Measurements from ENCODE around the gene UNK.
"Not testable (repeated sequence)": the region's sequence is repeated elsewhere in the genome, so short reads cannot be mapped to it uniquely, and the experiment has no call there.

The UNK gene

GRCh38 chr17:75810216-75810615 is 25.6 kb downstream of the UNK start (continued):
- TF ChIP-seq, protein P1, sequence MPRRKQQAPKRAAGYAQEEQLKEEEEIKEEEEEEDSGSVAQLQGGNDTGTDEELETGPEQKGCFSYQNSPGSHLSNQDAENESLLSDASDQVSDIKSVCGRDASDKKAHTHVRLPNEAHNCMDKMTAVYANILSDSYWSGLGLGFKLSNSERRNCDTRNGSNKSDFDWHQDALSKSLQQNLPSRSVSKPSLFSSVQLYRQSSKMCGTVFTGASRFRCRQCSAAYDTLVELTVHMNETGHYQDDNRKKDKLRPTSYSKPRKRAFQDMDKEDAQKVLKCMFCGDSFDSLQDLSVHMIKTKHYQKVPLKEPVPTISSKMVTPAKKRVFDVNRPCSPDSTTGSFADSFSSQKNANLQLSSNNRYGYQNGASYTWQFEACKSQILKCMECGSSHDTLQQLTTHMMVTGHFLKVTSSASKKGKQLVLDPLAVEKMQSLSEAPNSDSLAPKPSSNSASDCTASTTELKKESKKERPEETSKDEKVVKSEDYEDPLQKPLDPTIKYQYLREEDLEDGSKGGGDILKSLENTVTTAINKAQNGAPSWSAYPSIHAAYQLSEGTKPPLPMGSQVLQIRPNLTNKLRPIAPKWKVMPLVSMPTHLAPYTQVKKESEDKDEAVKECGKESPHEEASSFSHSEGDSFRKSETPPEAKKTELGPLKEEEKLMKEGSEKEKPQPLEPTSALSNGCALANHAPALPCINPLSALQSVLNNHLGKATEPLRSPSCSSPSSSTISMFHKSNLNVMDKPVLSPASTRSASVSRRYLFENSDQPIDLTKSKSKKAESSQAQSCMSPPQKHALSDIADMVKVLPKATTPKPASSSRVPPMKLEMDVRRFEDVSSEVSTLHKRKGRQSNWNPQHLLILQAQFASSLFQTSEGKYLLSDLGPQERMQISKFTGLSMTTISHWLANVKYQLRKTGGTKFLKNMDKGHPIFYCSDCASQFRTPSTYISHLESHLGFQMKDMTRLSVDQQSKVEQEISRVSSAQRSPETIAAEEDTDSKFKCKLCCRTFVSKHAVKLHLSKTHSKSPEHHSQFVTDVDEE (CRISPR knock-in tag; IDR thresholded peaks at IDR 0.05), result no peak
- no peak for TF ChIP-seq TOX (CRISPR knock-in tag; IDR thresholded peaks at IDR 0.05; ENCODE audit: borderline replicate concordance)
- no peak for TF ChIP-seq SNAI2 (CRISPR knock-in tag; IDR thresholded peaks at IDR 0.05)
- no peak for TF ChIP-seq PPARA (CRISPR knock-in tag; IDR thresholded peaks at IDR 0.05; ENCODE audit: borderline replicate concordance)
- no peak for TF ChIP-seq ZNF565 (CRISPR knock-in tag; conservative IDR thresholded peaks at IDR 0.05; ENCODE audit: low read depth)
- TF ChIP-seq OSR1 (CRISPR knock-in tag; IDR thresholded peaks at IDR 0.05), result no peak
- TF ChIP-seq RARB (CRISPR knock-in tag; IDR thresholded peaks at IDR 0.05), result no peak
- TF ChIP-seq ZC3H10 (CRISPR knock-in tag; IDR thresholded peaks at IDR 0.05), result no peak
- no peak for TF ChIP-seq ISL1 (CRISPR knock-in tag; IDR thresholded peaks at IDR 0.05)
- TF ChIP-seq ZNF70 (CRISPR knock-in tag; IDR thresholded peaks at IDR 0.05), result no peak
- TF ChIP-seq BACH2 (CRISPR knock-in tag; IDR thresholded peaks at IDR 0.05; ENCODE audit: borderline replicate concordance), result no peak

- ATAC-seq, result not testable (repeated sequence)
Observed at GRCh38 chr17:75810756-75811155, 26.1 kb downstream of the UNK start.

- ATAC-seq, result no peak
- TF ChIP-seq ZFP3 (CRISPR knock-in tag; IDR thresholded peaks at IDR 0.05) (no peak), ZNF8 (CRISPR knock-in tag; IDR thresholded peaks at IDR 0.05) (no peak), ZNF565 (CRISPR knock-in tag; conservative IDR thresholded peaks at IDR 0.05; ENCODE audit: low read depth) (no peak), CREB5 (CRISPR knock-in tag; IDR thresholded peaks at IDR 0.05; ENCODE audit: low read depth) (no peak), ZFP30 (CRISPR knock-in tag; IDR thresholded peaks at IDR 0.05) (no peak), ZC3H10 (CRISPR knock-in tag; IDR thresholded peaks at IDR 0.05) (no peak), GLIS3 (CRISPR knock-in tag; IDR thresholded peaks at IDR 0.05) (no peak), OSR1 (CRISPR knock-in tag; IDR thresholded peaks at IDR 0.05) (no peak), ESRRG (CRISPR knock-in tag; IDR thresholded peaks at IDR 0.05) (no peak), RARB (CRISPR knock-in tag; IDR thresholded peaks at IDR 0.05) (no peak), TCF4 (CRISPR knock-in tag; IDR thresholded peaks at IDR 0.05; ENCODE audit: borderline replicate concordance) (no peak)
- TF ChIP-seq, protein P1 (CRISPR knock-in tag; IDR thresholded peaks at IDR 0.05), result no peak
Observed at GRCh38 chr17:75811174-75811573, 26.6 kb downstream of the UNK start.

DNA sequence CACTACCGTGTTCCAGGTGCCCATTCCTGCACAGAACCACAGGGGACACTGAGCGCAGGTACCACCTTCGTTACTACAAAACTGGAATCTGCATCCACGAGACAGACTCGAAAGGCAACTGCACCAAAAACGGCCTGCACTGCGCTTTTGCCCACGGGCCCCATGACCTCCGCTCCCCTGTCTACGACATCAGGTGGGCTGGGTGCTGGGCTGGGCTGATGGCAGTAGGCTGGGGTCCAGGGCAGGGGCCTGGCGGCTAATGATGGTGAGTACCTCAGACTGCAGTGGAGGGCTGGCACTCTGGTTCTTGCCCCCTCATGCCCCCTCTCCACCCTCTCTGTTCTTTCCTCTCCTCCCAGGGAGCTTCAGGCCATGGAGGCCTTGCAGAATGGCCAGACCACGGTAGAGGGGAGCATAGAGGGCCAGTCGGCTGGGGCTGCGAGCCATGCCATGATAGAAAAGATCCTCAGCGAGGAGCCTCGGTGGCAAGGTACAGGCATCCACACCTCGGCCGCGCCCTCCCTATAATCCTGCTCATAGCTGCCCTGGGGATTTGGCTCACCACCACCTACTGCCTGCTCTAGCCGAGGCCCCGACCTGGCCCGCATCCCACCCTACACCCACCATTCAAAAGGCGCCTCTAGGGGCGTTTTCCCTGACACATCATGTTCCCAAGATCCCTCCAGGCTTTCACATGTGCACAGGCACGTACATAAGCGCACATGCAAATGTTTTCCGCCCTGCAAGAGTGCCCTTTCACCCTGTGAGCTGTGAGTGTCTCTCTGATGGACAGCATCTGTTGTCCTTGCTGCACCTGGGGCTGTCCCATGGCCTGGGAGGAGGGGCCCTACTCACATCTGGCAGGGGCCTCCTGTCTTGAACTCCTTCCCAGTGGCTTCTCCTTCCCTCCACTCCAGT is 27.7 kb downstream of the UNK start:
- no peak for ATAC-seq
- no peak for TF ChIP-seq OSR1 (CRISPR knock-in tag; IDR thresholded peaks at IDR 0.05)
- no peak for TF ChIP-seq CREB5 (CRISPR knock-in tag; IDR thresholded peaks at IDR 0.05; ENCODE audit: low read depth)
- TF ChIP-seq GLIS3 (CRISPR knock-in tag; IDR thresholded peaks at IDR 0.05), result no peak
- TF ChIP-seq ZNF565 (CRISPR knock-in tag; conservative IDR thresholded peaks at IDR 0.05; ENCODE audit: low read depth), result no peak
- TF ChIP-seq CSRNP3 (CRISPR knock-in tag; IDR thresholded peaks at IDR 0.05), result no peak
- no peak for TF ChIP-seq ZFP30 (CRISPR knock-in tag; IDR thresholded peaks at IDR 0.05)
- TF ChIP-seq ZFP3 (CRISPR knock-in tag; IDR thresholded peaks at IDR 0.05), result no peak
- no peak for TF ChIP-seq TOX (CRISPR knock-in tag; IDR thresholded peaks at IDR 0.05; ENCODE audit: borderline replicate concordance)
- TF ChIP-seq, protein P1 (CRISPR knock-in tag; IDR thresholded peaks at IDR 0.05), result no peak
- no peak for TF ChIP-seq TCF4 (CRISPR knock-in tag; IDR thresholded peaks at IDR 0.05; ENCODE audit: borderline replicate concordance)
- no peak for TF ChIP-seq ZNF70 (CRISPR knock-in tag; IDR thresholded peaks at IDR 0.05)

Measured in SK-N-SH treated with all-trans-retinoic acid at 6 μM for 48 hours (cell line).